Measurements from ENCODE around the gene CC2D2B. TPM values are rescaled to one million over a fixed set of nuclear protein-coding genes. Genes with fewer than 3 reads are reported as not detected.
"Not testable (repeated sequence)": the region's sequence is repeated elsewhere in the genome, so short reads cannot be mapped to it uniquely, and the experiment has no call there.

Gene CC2D2B
- total RNA-seq, 1 donor = under 0.01 TPM

DNA sequence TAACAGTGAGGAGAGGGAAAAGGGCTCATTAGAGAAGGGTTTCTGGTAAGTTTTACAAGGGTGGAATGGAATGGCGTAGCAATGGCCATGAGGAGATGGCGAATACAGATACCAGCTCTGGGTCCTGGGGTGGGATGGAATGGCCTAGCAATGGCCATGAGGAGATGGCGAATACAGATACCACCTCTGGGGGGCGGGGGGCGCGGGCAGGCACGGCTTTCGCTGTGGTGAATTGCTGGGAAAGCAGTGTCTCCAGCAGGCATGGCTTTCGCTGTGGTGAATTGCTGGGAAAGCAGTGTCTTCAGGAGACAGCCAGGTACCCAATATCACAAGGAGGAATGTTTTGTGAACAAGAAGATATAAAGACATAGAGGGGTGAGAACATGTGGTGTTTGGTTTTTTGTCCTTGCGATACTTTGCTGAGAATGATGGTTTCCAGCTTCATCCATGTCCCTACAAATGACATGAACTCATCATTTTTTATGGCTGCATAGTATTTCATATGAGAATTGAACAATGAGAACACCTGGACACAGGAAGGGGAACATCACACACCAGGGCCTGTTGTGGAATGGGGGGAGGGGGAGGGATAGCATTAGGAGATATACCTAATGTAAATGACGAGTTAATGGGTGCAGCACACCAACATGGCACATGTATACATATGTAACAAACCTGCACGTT is 1.7 kb upstream of the CC2D2B start:
- not testable (repeated sequence) for DNase-seq (ENCODE audit: low read depth in 2 of 3, low spot score in 2 of 3)

GRCh38 chr10:95906677-95907455 is 909 bp upstream of the CC2D2B start:
- peak; percentile 5 to 70 (median 51) for DNase-seq (ENCODE audit: low read depth in 2 of 3, low spot score in 2 of 3)

GRCh38 chr10:95908450-95908849 is 675 bp downstream of the CC2D2B start:
- DNase-seq (ENCODE audit: low read depth in 2 of 3, low spot score in 2 of 3) = no peak

DNA sequence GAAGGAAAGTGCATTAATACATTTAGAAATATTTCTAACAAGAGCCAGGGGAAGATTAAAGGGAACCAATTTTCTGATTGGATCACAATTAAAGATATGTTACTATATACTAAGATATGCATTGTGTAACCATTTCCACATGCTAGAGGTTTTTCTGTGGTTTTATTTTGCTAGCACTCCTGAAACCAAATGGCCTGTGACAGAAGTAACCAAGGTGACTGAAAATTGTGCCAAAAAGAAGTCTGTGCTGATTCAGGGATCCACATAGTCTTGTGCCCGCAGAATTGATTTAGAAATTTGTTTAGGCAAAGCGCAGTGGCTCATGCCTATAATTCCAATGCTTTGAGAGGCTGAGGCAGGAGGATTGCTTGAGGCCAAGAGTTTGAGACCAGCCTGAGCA is 1.8 kb downstream of the CC2D2B start:
- no peak for DNase-seq (ENCODE audit: low read depth in 2 of 3, low spot score in 2 of 3)

GRCh38 chr10:95916039-95916438 is 8.3 kb downstream of the CC2D2B start:
- not testable (repeated sequence) for DNase-seq (ENCODE audit: low read depth in 2 of 3, low spot score in 2 of 3)

GRCh38 chr10:95920798-95921426 is 13.1 kb downstream of the CC2D2B start:
- no peak for DNase-seq (ENCODE audit: low read depth in 2 of 3, low spot score in 2 of 3)

- DNase-seq (ENCODE audit: low read depth in 2 of 3, low spot score in 2 of 3) = no peak
These were observed 17.3 kb downstream of the CC2D2B start for GRCh38 chr10:95925033-95925432.

- peak in 1 of 3 donors; percentile 34 for DNase-seq (ENCODE audit: low read depth in 2 of 3, low spot score in 2 of 3)
These were observed 27.7 kb downstream of the CC2D2B start for GRCh38 chr10:95935429-95935828.

DNA sequence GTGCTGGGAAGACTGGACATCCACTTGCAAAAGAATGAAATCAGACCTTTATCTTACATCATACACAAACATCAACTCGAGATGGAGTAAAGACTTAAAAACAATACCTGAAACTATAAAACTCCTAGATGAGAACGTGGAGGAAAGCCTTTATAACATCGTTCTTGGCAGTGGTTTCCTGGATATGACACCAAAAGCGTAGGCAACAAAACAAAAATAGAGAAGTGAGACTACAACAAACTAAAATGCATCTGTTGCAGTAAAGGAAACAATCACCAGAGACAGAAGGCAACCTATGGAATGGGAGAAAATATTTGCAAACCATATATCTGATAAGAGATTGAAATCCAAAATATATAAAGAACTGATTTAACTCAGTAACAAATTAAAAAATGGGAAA is 33.3 kb downstream of the CC2D2B start:
- DNase-seq (ENCODE audit: low read depth in 2 of 3, low spot score in 2 of 3) = no peak

GRCh38 chr10:95963202-95963990 is 55.6 kb downstream of the CC2D2B start:
- DNase-seq (ENCODE audit: low read depth in 2 of 3, low spot score in 2 of 3) = peak in 2 of 3 donors; percentile 36 to 51

GRCh38 chr10:95963991-95964389 is 56.2 kb downstream of the CC2D2B start:
- DNase-seq (ENCODE audit: low read depth in 2 of 3, low spot score in 2 of 3) = peak in 2 of 3 donors; percentile 8 to 39

DNA sequence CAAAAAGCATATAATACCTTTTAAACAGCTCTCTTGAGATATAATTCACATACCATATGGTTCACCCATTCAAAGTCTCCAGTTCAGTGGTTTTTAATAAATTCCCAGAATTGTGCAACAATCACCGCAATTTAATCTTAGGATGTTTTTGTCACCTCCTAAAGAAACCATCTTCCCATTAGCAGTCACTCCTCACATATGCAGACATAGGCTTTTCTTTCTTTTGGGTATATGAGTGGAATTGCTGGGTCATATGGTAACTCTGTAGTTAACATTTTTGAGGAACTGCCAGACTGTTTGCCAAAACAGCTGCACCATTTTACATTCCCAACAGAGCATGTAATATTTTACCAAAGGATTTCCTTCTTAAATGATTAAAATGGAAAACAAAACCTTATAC is 57.0 kb downstream of the CC2D2B start:
- no peak for DNase-seq (ENCODE audit: low read depth in 2 of 3, low spot score in 2 of 3)

DNA sequence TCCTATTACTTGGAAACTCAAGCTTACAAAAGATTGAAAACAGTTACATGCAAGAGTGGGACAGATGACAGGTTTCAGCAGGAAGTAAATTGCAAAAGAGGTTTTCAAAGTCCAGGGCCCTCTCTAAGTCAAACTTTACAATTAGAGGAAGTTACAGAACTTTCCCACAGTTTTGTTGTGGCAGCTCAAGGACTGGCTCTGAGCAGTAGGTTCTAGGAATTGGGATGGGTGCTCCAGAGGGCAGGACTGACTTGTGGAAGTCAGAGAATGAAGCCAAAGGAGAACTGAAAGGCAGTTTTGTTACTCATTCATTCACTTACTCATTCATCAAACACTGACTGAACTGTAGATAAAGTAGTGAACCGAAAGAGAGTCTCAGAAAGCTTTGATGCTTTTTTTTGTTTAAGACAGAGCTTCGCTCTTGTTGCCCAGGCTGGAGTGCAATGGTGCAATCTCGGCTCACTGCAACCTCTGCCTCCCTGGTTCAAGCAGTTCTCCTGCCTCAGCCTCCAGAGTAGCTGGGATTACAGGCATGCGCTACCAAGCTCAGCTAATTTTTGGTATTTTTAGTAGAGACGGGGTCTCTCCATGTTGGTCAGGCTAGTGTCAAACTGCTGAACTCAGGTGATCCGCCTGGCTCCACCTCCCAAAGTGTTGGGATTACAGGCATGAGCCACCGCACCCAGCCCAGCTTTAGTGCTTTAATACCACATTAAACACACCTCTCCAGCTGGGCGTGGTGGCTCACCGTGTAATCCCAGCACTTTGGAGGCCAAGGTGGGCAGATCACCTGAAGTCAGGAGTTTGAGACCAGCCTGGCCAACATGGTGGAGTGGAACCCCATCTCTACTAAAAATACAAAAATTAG is 68.8 kb downstream of the CC2D2B start:
- DNase-seq (ENCODE audit: low read depth in 2 of 3, low spot score in 2 of 3) = peak in 1 of 3 donors; percentile 37

GRCh38 chr10:95982200-95982599 is 74.4 kb downstream of the CC2D2B start:
- no peak for DNase-seq (ENCODE audit: low read depth in 2 of 3, low spot score in 2 of 3)

DNA sequence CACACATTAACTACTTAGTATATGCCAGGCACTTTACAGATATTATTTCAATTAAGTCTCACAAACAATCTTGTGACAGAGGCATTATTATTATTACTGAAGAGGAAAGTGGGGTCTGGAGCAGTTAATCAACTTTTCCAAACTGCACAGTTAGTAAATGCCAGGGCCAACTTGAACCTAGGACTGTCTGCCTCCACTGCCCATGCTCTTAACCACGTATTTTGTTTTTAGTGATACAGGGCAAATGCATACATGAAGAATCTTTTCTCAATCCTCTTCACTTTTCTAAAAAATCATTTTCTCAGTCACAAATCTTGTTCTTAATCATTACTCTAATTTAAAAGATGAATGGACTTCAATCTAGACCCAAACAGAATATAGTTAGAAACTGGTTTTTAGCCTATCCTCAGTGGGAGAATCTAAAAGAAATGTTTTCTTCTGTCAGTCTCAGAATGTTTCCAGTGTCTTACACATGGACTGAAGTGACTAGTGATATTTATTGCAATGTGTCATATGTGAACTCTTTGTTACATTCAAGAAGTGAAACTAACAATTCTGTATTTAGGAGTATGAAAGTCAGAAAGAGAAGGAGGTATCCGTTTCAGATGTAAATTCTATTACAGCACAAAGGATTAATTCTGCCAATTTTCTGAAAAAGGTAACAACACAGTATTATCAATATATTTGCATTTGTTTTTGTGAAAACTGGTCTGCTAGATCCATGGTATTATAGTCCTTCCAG is 80.1 kb downstream of the CC2D2B start:
- DNase-seq (ENCODE audit: low read depth in 2 of 3, low spot score in 2 of 3) = no peak

- peak in 1 of 3 donors; percentile 46 for DNase-seq (ENCODE audit: low read depth in 2 of 3, low spot score in 2 of 3)
These were observed 80.9 kb downstream of the CC2D2B start for GRCh38 chr10:95988702-95989101.

GRCh38 chr10:95994376-95994775 is 86.6 kb downstream of the CC2D2B start:
- DNase-seq (ENCODE audit: low read depth in 2 of 3, low spot score in 2 of 3) = not testable (repeated sequence)

GRCh38 chr10:95998255-95998784 is 90.5 kb downstream of the CC2D2B start:
- no peak for DNase-seq (ENCODE audit: low read depth in 2 of 3, low spot score in 2 of 3)

DNA sequence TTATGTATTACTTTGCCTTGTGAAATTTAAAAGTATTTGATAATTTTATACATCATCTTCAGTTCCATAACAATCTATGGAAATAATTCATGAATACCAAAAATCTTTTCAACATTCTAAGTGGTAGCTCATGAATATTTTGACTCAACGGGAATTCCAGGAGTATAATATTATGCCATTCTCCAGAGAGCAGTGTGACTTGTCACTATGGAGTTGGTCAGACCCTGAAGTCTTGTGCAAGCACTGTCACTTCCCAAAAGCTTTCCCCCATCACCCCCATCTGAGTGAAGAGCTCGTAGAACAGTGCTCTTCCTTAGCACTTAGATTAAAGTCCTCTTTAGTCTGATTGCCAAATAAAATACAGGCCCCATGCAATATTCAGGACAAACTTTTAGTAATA is 106.2 kb downstream of the CC2D2B start:
- no peak for DNase-seq (ENCODE audit: low read depth in 2 of 3, low spot score in 2 of 3)

Measured in hematopoietic multipotent progenitor cell (in vitro differentiated cells).